ENCODE results near the gene NEGR1.

DNA sequence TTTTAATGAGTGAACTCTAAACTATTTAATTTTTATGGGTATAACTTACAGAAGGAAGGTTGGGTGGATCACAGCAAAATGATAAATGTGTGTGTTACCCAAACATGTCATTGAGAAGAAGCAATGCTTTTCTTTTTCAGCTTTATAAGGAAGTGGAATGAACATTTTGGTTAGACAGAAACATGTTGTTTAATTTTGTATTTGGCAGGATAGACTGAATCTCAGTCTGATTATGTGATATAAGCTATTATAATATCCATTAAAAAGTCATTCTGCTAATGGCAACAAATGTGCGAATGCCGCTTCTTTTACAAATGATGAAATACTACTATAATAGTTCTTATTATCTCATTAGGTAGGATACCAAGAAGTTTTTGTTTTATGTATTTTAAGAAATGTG, 919.6 kb downstream of the NEGR1 start:
- TF ChIP-seq, protein P1, sequence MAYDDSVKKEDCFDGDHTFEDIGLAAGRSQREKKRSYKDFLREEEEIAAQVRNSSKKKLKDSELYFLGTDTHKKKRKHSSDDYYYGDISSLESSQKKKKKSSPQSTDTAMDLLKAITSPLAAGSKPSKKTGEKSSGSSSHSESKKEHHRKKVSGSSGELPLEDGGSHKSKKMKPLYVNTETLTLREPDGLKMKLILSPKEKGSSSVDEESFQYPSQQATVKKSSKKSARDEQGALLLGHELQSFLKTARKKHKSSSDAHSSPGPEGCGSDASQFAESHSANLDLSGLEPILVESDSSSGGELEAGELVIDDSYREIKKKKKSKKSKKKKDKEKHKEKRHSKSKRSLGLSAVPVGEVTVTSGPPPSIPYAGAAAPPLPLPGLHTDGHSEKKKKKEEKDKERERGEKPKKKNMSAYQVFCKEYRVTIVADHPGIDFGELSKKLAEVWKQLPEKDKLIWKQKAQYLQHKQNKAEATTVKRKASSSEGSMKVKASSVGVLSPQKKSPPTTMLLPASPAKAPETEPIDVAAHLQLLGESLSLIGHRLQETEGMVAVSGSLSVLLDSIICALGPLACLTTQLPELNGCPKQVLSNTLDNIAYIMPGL (CRISPR knock-in tag; IDR thresholded peaks at IDR 0.05), result no peak
- TF ChIP-seq, protein P2, sequence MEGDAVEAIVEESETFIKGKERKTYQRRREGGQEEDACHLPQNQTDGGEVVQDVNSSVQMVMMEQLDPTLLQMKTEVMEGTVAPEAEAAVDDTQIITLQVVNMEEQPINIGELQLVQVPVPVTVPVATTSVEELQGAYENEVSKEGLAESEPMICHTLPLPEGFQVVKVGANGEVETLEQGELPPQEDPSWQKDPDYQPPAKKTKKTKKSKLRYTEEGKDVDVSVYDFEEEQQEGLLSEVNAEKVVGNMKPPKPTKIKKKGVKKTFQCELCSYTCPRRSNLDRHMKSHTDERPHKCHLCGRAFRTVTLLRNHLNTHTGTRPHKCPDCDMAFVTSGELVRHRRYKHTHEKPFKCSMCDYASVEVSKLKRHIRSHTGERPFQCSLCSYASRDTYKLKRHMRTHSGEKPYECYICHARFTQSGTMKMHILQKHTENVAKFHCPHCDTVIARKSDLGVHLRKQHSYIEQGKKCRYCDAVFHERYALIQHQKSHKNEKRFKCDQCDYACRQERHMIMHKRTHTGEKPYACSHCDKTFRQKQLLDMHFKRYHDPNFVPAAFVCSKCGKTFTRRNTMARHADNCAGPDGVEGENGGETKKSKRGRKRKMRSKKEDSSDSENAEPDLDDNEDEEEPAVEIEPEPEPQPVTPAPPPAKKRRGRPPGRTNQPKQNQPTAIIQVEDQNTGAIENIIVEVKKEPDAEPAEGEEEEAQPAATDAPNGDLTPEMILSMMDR (IDR thresholded peaks at IDR 0.05), result no peak
- TF ChIP-seq EMX1 (CRISPR knock-in tag; IDR thresholded peaks at IDR 0.05), result no peak
- TF ChIP-seq, protein P3, sequence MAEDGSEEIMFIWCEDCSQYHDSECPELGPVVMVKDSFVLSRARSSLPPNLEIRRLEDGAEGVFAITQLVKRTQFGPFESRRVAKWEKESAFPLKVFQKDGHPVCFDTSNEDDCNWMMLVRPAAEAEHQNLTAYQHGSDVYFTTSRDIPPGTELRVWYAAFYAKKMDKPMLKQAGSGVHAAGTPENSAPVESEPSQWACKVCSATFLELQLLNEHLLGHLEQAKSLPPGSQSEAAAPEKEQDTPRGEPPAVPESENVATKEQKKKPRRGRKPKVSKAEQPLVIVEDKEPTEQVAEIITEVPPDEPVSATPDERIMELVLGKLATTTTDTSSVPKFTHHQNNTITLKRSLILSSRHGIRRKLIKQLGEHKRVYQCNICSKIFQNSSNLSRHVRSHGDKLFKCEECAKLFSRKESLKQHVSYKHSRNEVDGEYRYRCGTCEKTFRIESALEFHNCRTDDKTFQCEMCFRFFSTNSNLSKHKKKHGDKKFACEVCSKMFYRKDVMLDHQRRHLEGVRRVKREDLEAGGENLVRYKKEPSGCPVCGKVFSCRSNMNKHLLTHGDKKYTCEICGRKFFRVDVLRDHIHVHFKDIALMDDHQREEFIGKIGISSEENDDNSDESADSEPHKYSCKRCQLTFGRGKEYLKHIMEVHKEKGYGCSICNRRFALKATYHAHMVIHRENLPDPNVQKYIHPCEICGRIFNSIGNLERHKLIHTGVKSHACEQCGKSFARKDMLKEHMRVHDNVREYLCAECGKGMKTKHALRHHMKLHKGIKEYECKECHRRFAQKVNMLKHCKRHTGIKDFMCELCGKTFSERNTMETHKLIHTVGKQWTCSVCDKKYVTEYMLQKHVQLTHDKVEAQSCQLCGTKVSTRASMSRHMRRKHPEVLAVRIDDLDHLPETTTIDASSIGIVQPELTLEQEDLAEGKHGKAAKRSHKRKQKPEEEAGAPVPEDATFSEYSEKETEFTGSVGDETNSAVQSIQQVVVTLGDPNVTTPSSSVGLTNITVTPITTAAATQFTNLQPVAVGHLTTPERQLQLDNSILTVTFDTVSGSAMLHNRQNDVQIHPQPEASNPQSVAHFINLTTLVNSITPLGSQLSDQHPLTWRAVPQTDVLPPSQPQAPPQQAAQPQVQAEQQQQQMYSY (CRISPR knock-in tag; IDR thresholded peaks at IDR 0.05), result no peak
- no peak for TF ChIP-seq JUN (CRISPR knock-in tag; IDR thresholded peaks at IDR 0.05)
- TF ChIP-seq, protein P4, sequence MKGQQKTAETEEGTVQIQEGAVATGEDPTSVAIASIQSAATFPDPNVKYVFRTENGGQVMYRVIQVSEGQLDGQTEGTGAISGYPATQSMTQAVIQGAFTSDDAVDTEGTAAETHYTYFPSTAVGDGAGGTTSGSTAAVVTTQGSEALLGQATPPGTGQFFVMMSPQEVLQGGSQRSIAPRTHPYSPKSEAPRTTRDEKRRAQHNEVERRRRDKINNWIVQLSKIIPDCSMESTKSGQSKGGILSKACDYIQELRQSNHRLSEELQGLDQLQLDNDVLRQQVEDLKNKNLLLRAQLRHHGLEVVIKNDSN (CRISPR knock-in tag; IDR thresholded peaks at IDR 0.05), result no peak
- TF ChIP-seq, protein P5, sequence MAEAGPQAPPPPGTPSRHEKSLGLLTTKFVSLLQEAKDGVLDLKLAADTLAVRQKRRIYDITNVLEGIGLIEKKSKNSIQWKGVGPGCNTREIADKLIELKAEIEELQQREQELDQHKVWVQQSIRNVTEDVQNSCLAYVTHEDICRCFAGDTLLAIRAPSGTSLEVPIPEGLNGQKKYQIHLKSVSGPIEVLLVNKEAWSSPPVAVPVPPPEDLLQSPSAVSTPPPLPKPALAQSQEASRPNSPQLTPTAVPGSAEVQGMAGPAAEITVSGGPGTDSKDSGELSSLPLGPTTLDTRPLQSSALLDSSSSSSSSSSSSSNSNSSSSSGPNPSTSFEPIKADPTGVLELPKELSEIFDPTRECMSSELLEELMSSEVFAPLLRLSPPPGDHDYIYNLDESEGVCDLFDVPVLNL (CRISPR knock-in tag; IDR thresholded peaks at IDR 0.05; ENCODE audit: borderline replicate concordance, low read depth), result no peak
- TF ChIP-seq, protein P6, sequence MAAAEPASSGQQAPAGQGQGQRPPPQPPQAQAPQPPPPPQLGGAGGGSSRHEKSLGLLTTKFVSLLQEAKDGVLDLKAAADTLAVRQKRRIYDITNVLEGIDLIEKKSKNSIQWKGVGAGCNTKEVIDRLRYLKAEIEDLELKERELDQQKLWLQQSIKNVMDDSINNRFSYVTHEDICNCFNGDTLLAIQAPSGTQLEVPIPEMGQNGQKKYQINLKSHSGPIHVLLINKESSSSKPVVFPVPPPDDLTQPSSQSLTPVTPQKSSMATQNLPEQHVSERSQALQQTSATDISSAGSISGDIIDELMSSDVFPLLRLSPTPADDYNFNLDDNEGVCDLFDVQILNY (CRISPR knock-in tag; IDR thresholded peaks at IDR 0.05), result no peak
- TF ChIP-seq ZNF416 (CRISPR knock-in tag; IDR thresholded peaks at IDR 0.05), result no peak
- TF ChIP-seq ZNF263 (CRISPR knock-in tag; IDR thresholded peaks at IDR 0.05; ENCODE audit: low read depth), result no peak
- TF ChIP-seq, protein P7, sequence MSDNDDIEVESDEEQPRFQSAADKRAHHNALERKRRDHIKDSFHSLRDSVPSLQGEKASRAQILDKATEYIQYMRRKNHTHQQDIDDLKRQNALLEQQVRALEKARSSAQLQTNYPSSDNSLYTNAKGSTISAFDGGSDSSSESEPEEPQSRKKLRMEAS (CRISPR knock-in tag; IDR thresholded peaks at IDR 0.05), result no peak
- no peak for TF ChIP-seq SMAD4 (CRISPR knock-in tag; IDR thresholded peaks at IDR 0.05)
- TF ChIP-seq, protein P8, sequence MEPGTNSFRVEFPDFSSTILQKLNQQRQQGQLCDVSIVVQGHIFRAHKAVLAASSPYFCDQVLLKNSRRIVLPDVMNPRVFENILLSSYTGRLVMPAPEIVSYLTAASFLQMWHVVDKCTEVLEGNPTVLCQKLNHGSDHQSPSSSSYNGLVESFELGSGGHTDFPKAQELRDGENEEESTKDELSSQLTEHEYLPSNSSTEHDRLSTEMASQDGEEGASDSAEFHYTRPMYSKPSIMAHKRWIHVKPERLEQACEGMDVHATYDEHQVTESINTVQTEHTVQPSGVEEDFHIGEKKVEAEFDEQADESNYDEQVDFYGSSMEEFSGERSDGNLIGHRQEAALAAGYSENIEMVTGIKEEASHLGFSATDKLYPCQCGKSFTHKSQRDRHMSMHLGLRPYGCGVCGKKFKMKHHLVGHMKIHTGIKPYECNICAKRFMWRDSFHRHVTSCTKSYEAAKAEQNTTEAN (CRISPR knock-in tag; IDR thresholded peaks at IDR 0.05), result no peak
